GM12872 (cell line): Measurements from ENCODE around the gene MAGOH.
A peak's percentile ranks its signal among the peaks of the same experiment; 100 is the strongest.

Source experiments
- TF ChIP-seq, protein P1 (sequence below): IDR thresholded peaks from 3 replicates; pipeline ENCODE4 v1.5.1; 2011; ENCODE audit warnings: low read depth, mild to moderate bottlenecking, low read length, moderate library complexity; ENCODE audit not compliant: insufficient read depth

The MAGOH gene

DNA sequence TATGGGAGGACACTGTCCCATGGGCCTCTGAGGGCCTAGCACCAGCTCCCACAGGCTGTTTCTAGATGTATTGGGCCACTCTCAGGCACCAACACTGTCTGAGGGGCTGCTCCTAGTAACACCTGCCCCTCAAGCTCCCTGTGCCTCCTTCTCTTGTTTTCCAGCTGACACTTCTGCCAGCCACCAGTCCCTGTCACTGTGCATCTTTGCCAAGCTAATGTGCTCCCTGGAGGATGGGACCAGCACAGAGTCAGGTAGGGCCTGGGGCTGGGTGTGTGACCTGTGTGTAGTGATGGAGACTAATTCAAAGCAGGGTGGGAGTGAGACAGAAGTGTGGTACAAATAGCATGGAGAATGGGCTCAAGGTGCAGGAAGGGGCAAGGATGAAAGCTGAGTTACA is 29.4 kb upstream of the MAGOH start:
- TF ChIP-seq, protein P1, sequence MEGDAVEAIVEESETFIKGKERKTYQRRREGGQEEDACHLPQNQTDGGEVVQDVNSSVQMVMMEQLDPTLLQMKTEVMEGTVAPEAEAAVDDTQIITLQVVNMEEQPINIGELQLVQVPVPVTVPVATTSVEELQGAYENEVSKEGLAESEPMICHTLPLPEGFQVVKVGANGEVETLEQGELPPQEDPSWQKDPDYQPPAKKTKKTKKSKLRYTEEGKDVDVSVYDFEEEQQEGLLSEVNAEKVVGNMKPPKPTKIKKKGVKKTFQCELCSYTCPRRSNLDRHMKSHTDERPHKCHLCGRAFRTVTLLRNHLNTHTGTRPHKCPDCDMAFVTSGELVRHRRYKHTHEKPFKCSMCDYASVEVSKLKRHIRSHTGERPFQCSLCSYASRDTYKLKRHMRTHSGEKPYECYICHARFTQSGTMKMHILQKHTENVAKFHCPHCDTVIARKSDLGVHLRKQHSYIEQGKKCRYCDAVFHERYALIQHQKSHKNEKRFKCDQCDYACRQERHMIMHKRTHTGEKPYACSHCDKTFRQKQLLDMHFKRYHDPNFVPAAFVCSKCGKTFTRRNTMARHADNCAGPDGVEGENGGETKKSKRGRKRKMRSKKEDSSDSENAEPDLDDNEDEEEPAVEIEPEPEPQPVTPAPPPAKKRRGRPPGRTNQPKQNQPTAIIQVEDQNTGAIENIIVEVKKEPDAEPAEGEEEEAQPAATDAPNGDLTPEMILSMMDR: no peak

DNA sequence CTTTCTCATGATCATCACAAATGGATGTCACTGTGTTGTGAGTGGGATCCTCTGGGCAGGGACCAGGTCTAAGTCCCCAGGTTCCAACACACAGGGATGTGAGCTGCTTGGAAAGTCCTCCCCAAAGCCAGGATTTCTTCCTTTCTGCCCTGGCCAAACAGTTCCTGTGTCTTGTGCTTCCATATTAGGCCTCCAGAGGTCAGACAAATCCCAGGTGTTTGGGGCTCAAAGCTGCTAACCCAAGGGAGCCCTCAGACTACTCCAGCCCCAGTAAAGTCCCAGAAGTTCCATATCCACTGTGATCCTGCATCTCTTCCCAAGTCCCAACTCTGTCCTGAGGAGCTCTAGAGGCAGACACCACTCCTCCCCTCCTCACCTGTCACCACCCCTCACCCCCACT is 27.7 kb upstream of the MAGOH start:
- TF ChIP-seq, protein P1: peak; percentile 43; the same call in 2 of the 3 replicates

DNA sequence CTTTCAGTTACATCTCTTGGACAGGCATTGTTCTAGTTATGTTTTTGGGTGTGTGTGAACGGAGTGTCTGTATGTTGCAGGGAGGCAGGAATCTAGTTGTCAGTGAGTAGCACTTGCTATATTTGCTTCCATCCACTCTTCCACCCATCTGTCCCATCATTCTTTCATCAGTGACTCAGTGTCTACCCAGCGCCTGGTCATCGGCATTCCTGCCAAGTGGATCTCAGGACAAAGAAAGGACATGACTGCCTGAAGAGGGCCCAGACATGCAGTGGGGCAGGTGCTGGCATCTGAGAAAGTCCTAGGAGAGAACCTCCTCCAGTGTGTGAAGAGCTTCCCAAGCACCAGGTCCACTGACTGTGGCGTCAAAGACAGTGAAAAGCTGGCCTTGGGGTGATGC is 27.3 kb upstream of the MAGOH start:
- TF ChIP-seq, protein P1: no peak

DNA sequence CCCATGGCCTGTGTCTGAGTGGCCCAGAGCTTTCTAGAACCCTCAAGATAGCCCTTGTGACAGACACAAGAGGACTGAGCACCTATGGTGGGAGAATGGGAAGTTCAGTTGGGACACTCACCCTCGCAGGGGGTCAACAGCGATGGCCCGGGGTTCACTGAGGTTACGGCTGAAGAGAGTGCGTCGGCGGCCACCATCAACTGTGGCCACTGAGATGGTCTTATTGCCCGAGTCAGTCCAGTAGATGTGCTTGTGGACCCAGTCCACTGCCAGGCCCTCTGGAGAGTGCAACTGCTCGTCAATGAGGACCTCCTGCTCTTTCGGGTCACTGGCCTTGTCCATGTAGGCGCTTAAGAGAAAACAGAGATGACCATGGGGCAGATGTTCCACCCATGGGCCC is 25.7 kb upstream of the MAGOH start:
- TF ChIP-seq, protein P1: no peak

DNA sequence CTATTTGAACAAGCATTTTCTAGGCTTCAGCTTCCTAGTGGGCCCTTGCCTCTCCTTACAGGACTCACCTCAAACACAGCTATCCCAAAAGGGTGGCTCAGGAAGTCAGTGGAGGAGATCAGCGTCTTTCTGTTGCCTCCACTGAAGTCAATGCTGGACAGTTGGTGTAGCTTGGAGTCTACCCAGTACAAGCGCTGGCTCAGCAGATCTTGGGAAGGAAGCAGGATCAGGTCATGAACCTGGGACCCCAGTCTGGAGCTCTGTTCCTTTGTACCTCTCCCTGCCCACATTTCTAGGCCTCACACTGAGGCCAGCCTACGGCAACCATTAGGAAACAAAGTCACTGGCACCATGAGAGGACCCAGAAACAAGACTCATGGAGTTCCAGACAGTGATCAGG is 23.7 kb upstream of the MAGOH start:
- TF ChIP-seq, protein P1: no peak

DNA sequence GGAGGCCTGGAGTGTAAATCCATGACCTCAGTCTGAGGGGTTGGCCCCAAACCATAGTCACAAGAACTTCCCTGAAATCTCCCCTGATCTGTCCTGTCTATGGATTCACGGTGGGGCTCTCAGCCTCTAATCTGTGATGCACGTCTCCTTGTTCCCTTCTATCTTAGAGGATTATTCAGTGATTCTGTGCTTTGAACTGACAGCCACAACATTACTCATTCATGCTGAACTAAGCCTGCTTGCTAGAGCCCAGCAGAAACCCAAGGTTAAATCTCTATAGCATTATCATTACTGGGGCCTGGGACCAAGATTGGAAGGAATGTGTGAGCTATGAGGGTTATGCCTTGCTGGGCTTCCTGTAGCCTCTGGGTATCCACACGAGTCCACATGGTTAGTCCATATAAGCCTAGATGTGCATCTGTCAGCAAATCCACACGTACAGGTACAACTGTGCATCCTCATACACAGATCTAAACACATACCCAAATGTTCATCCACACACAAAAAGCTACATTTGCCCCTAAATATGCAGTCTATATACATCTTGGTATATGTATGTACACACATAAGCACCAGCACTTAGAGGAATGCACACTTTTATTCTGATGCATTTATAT is 22.4 kb upstream of the MAGOH start:
- TF ChIP-seq, protein P1: no peak

DNA sequence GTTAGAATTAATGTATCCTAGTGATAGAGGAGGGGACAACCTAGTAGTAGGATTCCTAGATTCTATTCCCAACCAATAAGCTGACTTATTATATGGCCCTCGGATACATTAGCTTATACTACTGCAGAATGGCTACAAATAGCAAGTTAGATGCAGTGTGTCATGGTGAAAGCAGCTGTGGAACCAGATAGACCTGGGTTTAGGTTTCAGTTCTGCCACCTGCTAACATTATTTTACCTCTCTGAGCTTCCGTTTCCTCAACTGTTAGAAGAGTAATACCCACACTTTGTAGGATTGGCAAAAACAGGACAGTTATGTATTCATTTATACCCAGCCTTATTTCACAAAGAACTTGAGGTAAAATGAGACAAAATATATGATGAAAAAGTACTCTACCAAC is 21.6 kb upstream of the MAGOH start:
- TF ChIP-seq, protein P1: no peak
